ENCODE results near the gene DYNLRB2. TPM values are rescaled to one million over a fixed set of nuclear protein-coding genes. Genes with fewer than 3 reads are reported as not detected.

The DYNLRB2 gene
- 0.65 TPM in 1 of 2 replicates, not detected in the other for total RNA-seq

DNA sequence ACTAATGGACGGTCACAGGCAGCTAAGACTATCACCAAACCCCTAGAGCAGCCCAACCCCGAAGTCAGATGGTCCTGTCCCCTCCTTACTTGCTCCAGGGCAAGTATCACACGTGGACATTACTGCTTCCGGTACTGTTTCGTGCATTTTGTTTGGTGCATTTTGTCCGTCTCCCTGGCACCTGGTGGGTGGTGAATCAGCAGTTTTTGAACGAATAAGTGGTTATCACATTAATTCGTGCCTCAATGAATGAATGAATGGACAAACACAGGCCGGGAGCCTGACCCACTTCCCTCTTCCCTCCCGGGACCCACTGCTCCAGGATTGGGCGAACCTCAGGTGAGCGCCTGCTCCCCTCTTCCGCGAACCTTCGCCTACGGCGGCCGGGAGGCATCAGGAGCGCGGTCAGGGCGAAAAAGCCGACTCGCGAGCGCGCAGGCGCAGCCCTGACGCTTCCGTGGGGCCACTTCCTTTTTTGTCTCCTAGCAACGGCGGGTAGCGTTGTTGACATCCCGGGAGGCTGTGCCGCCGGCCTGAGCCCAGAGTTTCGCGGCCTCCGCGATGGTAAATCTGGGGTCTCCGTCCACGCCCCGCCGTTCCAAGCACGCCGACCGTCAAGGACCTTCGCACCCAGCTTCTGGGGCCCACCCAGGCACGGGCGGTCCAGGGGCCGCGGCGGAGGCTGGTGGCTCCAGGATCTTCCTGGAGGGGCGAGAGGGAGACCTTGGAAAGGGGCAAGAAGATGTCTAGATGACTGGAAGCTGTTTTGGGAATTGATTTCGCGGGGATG is at the start of gene DYNLRB2:
Gene DYNLRB2 (plus strand): TSS at position 478 of the 790 bp plus-strand sequence. CDS start 84 bp downstream, at position 562.

